Cardiac muscle cell (in vitro differentiated cells and primary cell): ENCODE measurements around the gene TMEM42. TPM values are rescaled to one million over a fixed set of nuclear protein-coding genes. Genes with fewer than 3 reads are reported as not detected.
"Not testable (repeated sequence)": the region's sequence is repeated elsewhere in the genome, so short reads cannot be mapped to it uniquely, and the experiment has no call there.

Experiments
- DNase-seq, 2 donors: peaks; one replicate each; pipeline versions ENCODE4 v3.0.0 to v3.0.0-alpha.2; 2010 to 2017; ENCODE audit warnings: low read depth in 1 of 2, low spot score in 1 of 2
- H3K27ac ChIP-seq: fragments of 200-600 bp; sonication (generic); 2 replicates; pipeline ENCODE4 v1.5.1; 2016
- H3K27me3 ChIP-seq: fragments of 200-600 bp; sonication (generic); 2 replicates; pipeline ENCODE4 v1.6.0; 2016; ENCODE audit warnings: control low read depth
- H3K36me3 ChIP-seq: fragments of 200-600 bp; sonication (generic); 2 replicates; pipeline ENCODE4 v1.5.1; 2016; ENCODE audit warnings: control low read depth
- H3K4me1 ChIP-seq: fragments of 200-600 bp; sonication (generic); 2 replicates; pipeline ENCODE4 v1.8.1; 2017; ENCODE audit warnings: low read depth, mild to moderate bottlenecking, mixed run types
- H3K4me3 ChIP-seq: fragments of 200-600 bp; sonication (generic); 2 replicates; pipeline ENCODE4 v1.5.1; 2016; ENCODE audit warnings: mild to moderate bottlenecking
- H3K9me3 ChIP-seq: fragments of 200-600 bp; sonication (generic); 2 replicates; pipeline ENCODE4 v1.5.1; 2017; ENCODE audit warnings: low read depth, mild to moderate bottlenecking, control low read depth
- polyA plus RNA-seq: library from polyadenylated mRNA; unstranded; fragments of >200 nt; fragmentation: Nextera tagmentation; extraction: Ambion mirVana; gene quantifications from 2 replicates; pipeline ENCODE4 v1.2.1, GENCODE V29; 2016
- total RNA-seq: library from RNA; depleted of rRNA; stranded (reverse); fragments of >200 nt; gene quantifications from 2 replicates; pipeline ENCODE4 v1.2.3, GENCODE V29; 2016
- TF ChIP-seq, protein P1 (sequence below): IDR thresholded peaks from 2 replicates; pipeline ENCODE4 v1.5.1; 2012; ENCODE audit warnings: low read depth, mild to moderate bottlenecking, low read length

The TMEM42 gene
- total and polyA plus RNA-seq, 2 experiments from 2014 or later, result 27.3 to 39.6 TPM

DNA sequence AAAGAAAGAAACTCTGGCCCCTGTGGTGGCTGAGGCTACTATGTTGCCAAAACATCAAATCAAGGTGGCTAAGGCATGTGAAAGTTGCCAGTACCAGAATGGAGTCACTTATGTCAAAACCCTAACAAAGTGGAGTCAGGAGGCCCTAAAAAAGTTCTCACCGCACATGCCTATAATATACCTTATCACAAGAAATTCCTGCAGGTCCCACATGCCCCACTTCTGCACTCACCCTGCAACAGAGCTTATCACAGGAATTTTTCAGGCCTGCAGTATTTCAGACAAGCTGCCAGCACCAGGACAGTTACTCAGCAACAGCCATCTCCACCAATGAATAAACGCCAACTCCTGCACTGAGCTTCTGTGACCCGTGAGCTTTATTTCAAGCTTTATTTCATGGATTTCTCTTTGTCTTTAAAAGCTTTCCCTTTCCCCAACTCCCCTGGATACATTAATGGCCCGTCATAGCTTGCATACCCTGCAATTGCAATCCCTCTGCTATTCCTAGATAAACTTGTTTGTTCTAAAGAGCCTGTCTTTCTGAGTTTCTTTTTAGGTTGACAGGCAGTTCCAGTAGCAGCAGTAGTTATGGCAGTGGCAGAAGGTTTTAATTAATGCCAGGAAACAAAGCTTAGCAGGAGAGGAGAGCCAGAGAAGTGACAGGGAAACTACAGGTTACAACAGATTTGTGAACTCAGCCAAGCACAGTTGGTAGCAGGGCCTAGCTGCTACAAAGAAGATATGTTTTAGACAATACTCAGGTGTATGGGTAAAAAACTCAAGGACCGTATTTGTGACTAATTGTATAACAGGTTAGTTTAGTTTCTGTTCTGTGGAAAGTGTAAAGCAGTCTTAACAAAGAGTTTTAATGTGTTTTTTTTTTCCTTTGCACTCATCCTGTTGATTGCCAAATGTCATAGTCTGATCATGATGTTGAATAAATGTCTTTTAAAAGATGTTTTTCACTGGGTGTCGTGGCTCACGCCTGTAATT lies 15.9 kb upstream of the TMEM42 start:
- H3K4me3 ChIP-seq, result no peak overlapping the region
- TF ChIP-seq, protein P1, sequence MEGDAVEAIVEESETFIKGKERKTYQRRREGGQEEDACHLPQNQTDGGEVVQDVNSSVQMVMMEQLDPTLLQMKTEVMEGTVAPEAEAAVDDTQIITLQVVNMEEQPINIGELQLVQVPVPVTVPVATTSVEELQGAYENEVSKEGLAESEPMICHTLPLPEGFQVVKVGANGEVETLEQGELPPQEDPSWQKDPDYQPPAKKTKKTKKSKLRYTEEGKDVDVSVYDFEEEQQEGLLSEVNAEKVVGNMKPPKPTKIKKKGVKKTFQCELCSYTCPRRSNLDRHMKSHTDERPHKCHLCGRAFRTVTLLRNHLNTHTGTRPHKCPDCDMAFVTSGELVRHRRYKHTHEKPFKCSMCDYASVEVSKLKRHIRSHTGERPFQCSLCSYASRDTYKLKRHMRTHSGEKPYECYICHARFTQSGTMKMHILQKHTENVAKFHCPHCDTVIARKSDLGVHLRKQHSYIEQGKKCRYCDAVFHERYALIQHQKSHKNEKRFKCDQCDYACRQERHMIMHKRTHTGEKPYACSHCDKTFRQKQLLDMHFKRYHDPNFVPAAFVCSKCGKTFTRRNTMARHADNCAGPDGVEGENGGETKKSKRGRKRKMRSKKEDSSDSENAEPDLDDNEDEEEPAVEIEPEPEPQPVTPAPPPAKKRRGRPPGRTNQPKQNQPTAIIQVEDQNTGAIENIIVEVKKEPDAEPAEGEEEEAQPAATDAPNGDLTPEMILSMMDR, result no peak
- peak overlapping the region; percentile 100 for H3K27ac ChIP-seq
- DNase-seq, result peak; percentile 95
- H3K9me3 ChIP-seq, result no peaks in the 10 kb centered on the region
- H3K36me3 ChIP-seq, result no peaks in the 10 kb centered on the region
- no peaks in the 10 kb centered on the region for H3K27me3 ChIP-seq
- H3K4me1 ChIP-seq, result peaks cover 36% of the 10 kb centered on the region

DNA sequence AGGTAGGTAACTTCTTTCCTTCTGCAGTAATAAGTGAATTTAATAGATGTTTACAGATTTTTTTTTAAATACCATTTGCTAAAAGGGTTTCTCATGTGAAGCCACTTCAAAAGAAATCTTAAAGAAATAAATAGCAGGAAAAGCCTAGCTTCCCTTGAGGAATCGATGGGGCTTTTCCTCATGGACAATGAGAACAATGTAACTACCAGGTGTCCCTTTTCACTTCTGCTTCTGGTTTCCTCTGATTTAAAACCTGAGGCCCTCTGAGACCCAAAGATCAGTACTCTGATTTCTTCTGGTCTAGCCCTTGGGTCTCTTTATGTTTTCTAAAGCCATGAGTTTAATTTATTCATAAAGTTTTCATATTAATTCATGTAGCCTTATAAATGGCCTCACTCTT lies 13.1 kb upstream of the TMEM42 start:
- no peak overlapping the region for H3K27ac ChIP-seq
- H3K9me3 ChIP-seq, result no peaks in the 10 kb centered on the region
- TF ChIP-seq, protein P1, result no peak
- no peak overlapping the region for H3K4me3 ChIP-seq
- H3K27me3 ChIP-seq, result no peaks in the 10 kb centered on the region
- DNase-seq, result no peak
- H3K36me3 ChIP-seq, result peaks cover 5% of the 10 kb centered on the region
- H3K4me1 ChIP-seq, result peaks cover 32% of the 10 kb centered on the region

DNA sequence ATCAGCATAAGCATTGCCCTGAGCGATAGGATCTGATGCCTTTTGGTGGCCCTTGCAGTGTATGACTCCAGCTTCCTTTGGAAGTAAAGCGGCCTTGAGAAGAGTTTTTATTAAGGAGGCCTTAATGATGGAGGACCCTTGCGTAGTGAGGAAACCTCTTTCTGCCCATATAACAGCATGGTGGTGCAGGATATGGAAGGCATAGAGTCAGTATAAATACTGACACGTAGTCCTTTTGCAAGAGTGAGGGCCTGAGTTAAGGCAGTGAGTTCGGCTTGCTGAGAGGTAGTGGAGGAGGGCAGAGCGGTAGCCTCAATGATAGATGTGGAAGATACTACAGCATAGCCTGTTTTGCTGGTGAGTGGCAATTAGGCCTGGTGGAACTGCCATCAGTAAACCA lies 5.0 kb upstream of the TMEM42 start:
- not testable (repeated sequence) for H3K9me3 ChIP-seq, H3K4me3 ChIP-seq, DNase-seq, H3K4me1 ChIP-seq, H3K27me3 ChIP-seq, H3K36me3 ChIP-seq, H3K27ac ChIP-seq

DNA sequence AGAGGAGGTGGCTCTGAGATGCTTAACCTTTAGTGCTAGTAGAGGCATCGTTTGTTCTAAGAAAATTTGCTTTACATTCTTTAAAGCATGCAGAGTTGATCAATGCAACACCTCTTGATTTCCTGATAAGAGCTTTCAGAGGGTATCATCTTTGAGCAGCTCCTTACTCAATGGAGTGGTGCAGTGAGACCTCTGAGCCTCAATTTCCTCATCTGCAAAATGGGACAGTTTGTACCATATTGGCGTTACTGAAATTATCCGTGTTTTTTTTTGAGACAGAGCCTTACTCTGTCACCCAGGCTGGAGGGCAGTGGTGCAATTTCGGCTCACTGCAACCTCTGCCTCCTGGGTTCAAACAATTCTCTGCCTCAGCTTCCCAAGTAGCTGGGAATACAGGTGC lies 1.6 kb upstream of the TMEM42 start:
- no peaks in the 10 kb centered on the region for H3K9me3 ChIP-seq
- no peaks in the 10 kb centered on the region for H3K4me1 ChIP-seq
- H3K27me3 ChIP-seq, result no peaks in the 10 kb centered on the region
- no peak overlapping the region for H3K4me3 ChIP-seq
- TF ChIP-seq, protein P1, result no peak
- H3K36me3 ChIP-seq, result no peaks in the 10 kb centered on the region
- no peak overlapping the region for H3K27ac ChIP-seq
- DNase-seq, result no peak

DNA sequence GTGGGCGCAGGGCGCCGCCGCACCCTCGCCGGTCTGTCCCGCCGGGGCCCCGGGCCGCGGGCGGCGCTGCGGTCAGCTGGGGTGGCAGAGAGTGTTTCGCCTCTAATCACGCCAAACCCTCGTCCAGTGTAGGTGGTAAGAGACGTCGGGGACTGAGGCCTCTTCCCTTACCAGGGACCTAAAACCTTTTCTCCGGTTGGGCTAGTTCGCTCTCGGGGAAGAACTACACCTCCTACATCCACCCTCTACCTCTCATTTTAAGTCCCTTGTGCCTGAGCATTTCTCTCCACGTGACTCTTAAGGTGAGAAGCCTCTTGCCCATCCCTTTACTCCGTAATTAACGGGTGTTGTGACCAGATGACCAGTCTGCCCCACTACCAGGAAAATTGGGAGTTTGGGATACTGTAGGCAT lies 520 bp downstream of the TMEM42 start:
- peak overlapping the region; percentile 64 for H3K4me3 ChIP-seq
- no peaks in the 10 kb centered on the region for H3K9me3 ChIP-seq
- TF ChIP-seq, protein P1, result no peak
- peak in 1 of 2 donors; percentile 47 for DNase-seq
- no peaks in the 10 kb centered on the region for H3K27me3 ChIP-seq
- no peaks in the 10 kb centered on the region for H3K4me1 ChIP-seq
- no peaks in the 10 kb centered on the region for H3K36me3 ChIP-seq
- peak overlapping the region; percentile 96 for H3K27ac ChIP-seq
